HCT116 (cell line): Measurements from ENCODE around the gene SOWAHC. TPM values are rescaled to one million over a fixed set of nuclear protein-coding genes. Genes with fewer than 3 reads are reported as not detected.

Experiments used
- ATAC-seq: fragments of 200-7000 bp; cut with Tn5 transposase; 2 replicates; pipeline ENCODE4 v1.9.1; 2020; ENCODE audit warnings: mild to moderate bottlenecking, moderate library complexity
- BruUV-seq: library from RNA; stranded (reverse); fragments of 400-500 nt; replicated peaks from 2 replicates; lab custom pipeline; 2021; lab: Mats Ljungman, UMichigan
- CTCF ChIA-PET: fragments of 300-600 bp; sonication (Branson Sonifier 250); formaldehyde crosslinking; loops from one replicate; lab custom pipeline; 2021; ENCODE audit warnings: antibody characterized with exemption; lab: Charles Lee
- POLR2A ChIA-PET: fragments of 300-600, 350-600 bp; sonication (Branson Sonifier 250); formaldehyde crosslinking; loops from one replicate; lab custom pipeline; 2021; ENCODE audit warnings: antibody characterized with exemption; lab: Charles Lee
- RAD21 ChIA-PET, 2 experiments: fragments of 300-600 bp; sonication (Branson Sonifier 250); formaldehyde crosslinking; loops; one replicate each; lab custom pipeline; 2023; ENCODE audit warnings: low total read pairs in 2 of 2; ENCODE audit not compliant: uncharacterized antibody in 2 of 2, unreplicated experiment in 2 of 2, low non-redundant PET in 1 of 2; lab: Charles Lee
- DNase-seq: peaks from one replicate; pipeline ENCODE4 v3.0.0-alpha.2; 2010; ENCODE audit warnings: low read depth, low spot score
- H2AFZ ChIP-seq: fragments of 200-600 bp; shearing (Covaris generic), sonication (generic); 2 replicates; pipeline ENCODE4 v1.6.1; 2017; ENCODE audit warnings: low read depth, mixed run types, mixed read lengths, antibody characterized with exemption, low read length; ENCODE audit not compliant: poor library complexity, severe bottlenecking
- H3K27ac ChIP-seq: 2 replicates; pipeline ENCODE4 v1.5.1; 2012; ENCODE audit warnings: low read depth, low read length
- H3K27me3 ChIP-seq: fragments of 200-600 bp; sonication (generic); 2 replicates; pipeline ENCODE4 v1.6.1; 2016; ENCODE audit warnings: mixed run types, low read length, mixed read lengths; ENCODE audit not compliant: insufficient read depth
- H3K36me3 ChIP-seq, 2 experiments: fragments of 200-500 bp in 1 of 2; fragments of 200-600 bp in 1 of 2; sonication (Bioruptor generic) in 1 of 2; sonication (generic) in 1 of 2; 2 replicates each; pipeline versions ENCODE4 v1.5.1 to v1.6.1; 2014 to 2016; ENCODE audit warnings: low read length in 2 of 2, inconsistent platforms in 1 of 2, mixed read lengths in 1 of 2, mixed run types in 1 of 2; ENCODE audit not compliant: insufficient read depth in 2 of 2, control insufficient read depth in 1 of 2
- H3K4me1 ChIP-seq, 2 experiments: fragments of 200-600 bp in 1 of 2; sonication (generic) in 1 of 2; 2 replicates each; pipeline versions ENCODE4 v1.5.1 to v1.6.1; 2012 to 2017; ENCODE audit warnings: low read length in 2 of 2, inconsistent platforms in 1 of 2, mild to moderate bottlenecking in 1 of 2, mixed read lengths in 1 of 2, mixed run types in 1 of 2, moderate library complexity in 1 of 2; ENCODE audit not compliant: insufficient read depth in 2 of 2, control insufficient read depth in 1 of 2
- H3K4me2 ChIP-seq: fragments of 200-600 bp; sonication (generic); 2 replicates; pipeline ENCODE4 v1.6.1; 2017; ENCODE audit warnings: mixed run types, low read length, mixed read lengths
- H3K4me3 ChIP-seq, 2 experiments: fragments of 200-600 bp in 1 of 2; sonication (generic) in 1 of 2; replicated peaks in 1 of 2; 2 replicates each; pipeline ENCODE4 v1.5.1; 2011 to 2016; ENCODE audit warnings: low read length in 2 of 2, control low read depth in 1 of 2, low read depth in 1 of 2, mild to moderate bottlenecking in 1 of 2, mixed read lengths in 1 of 2, mixed run types in 1 of 2
- H3K79me2 ChIP-seq: fragments of 200-600 bp; sonication (generic); 2 replicates; pipeline ENCODE4 v1.6.1; 2017; ENCODE audit warnings: mild to moderate bottlenecking, mixed run types, low read length, moderate library complexity, mixed read lengths; ENCODE audit not compliant: insufficient read depth
- H3K9ac ChIP-seq: fragments of 200-600 bp; sonication (generic); 2 replicates; pipeline ENCODE4 v1.6.1; 2016; ENCODE audit warnings: low read length, mixed read lengths
- H3K9me2 ChIP-seq: fragments of 200-600 bp; sonication (generic), shearing (Covaris generic); 2 replicates; pipeline ENCODE4 v1.6.1; 2017; ENCODE audit warnings: mixed run types, mild to moderate bottlenecking, moderate library complexity; ENCODE audit not compliant: insufficient read depth
- H3K9me3 ChIP-seq, 2 experiments: fragments of 200-500 bp in 1 of 2; fragments of 200-600 bp in 1 of 2; sonication (Bioruptor generic) in 1 of 2; sonication (generic) in 1 of 2; 2 replicates each; pipeline ENCODE4 v1.6.1; 2014 to 2017; ENCODE audit warnings: low read length in 2 of 2, mixed read lengths in 2 of 2, inconsistent platforms in 1 of 2, low read depth in 1 of 2, mild to moderate bottlenecking in 1 of 2, mixed run types in 1 of 2, moderate library complexity in 1 of 2; ENCODE audit not compliant: control insufficient read depth in 1 of 2, insufficient read depth in 1 of 2
- H4K20me1 ChIP-seq: fragments of 200-600 bp; sonication (generic), shearing (Covaris generic); 2 replicates; pipeline ENCODE4 v1.6.1; 2017; ENCODE audit warnings: mixed run types, mild to moderate bottlenecking, moderate library complexity; ENCODE audit not compliant: insufficient read depth
- CEBPB ChIP-seq: IDR thresholded peaks from 2 replicates; pipeline ENCODE4 v1.6.1; 2012; ENCODE audit warnings: low read depth
- ELF1 ChIP-seq: IDR thresholded peaks from 2 replicates; pipeline ENCODE4 v1.6.1; 2012; ENCODE audit warnings: low read depth, borderline replicate concordance
- FOSL1 ChIP-seq: IDR thresholded peaks from 2 replicates; pipeline ENCODE4 v1.6.1; 2012; ENCODE audit warnings: low read depth
- JUND ChIP-seq: IDR thresholded peaks from 2 replicates; pipeline ENCODE4 v1.6.1; 2012
- SIN3A ChIP-seq: IDR thresholded peaks from 2 replicates; pipeline ENCODE4 v1.6.1; 2012; ENCODE audit warnings: low read depth
- SP1 ChIP-seq: IDR thresholded peaks from 2 replicates; pipeline ENCODE4 v1.6.1; 2012; ENCODE audit warnings: low read depth
- TCF7L2 ChIP-seq: IDR thresholded peaks from 2 replicates; pipeline ENCODE4 v1.7.0; 2011; ENCODE audit warnings: borderline replicate concordance, inconsistent platforms; ENCODE audit not compliant: insufficient read depth, insufficient read length; ENCODE audit errors: extremely low read depth
- YY1 ChIP-seq: IDR thresholded peaks from 2 replicates; pipeline ENCODE4 v1.6.1; 2011; ENCODE audit warnings: low read length, low read depth, moderate library complexity, mild to moderate bottlenecking; ENCODE audit not compliant: insufficient replicate concordance; ENCODE audit errors: extremely low read depth
- ZNF274 ChIP-seq: fragments of 200-500 bp; sonication (Bioruptor generic); IDR thresholded peaks from 2 replicates; pipeline ENCODE4 v1.6.1; 2014; ENCODE audit warnings: mild to moderate bottlenecking, low read depth, low read length, inconsistent platforms
- intact Hi-C: fragments of 100-400 bp; cut with micrococcal nuclease; formaldehyde crosslinking; loops from 2 replicates; pipeline ENCODE4 v1.10.0; 2022
- total RNA-seq: library from RNA; stranded (reverse); gene quantifications from one replicate; pipeline ENCODE4 v1.2.1, GENCODE V29; 2021; ENCODE audit not compliant: unreplicated experiment
- TF ChIP-seq, protein P1 (sequence below), 3 experiments: fragments of 200-600 bp in 1 of 3; sonication (generic) in 1 of 3; IDR thresholded peaks in 2 of 3; conservative IDR thresholded peaks in 1 of 3; 2 replicates each; pipeline ENCODE4 v1.5.1; 2012 to 2017; ENCODE audit warnings: low read depth in 2 of 3, low read length in 2 of 3, antibody characterized with exemption in 1 of 3, borderline replicate concordance in 1 of 3, control low read depth in 1 of 3, mild to moderate bottlenecking in 1 of 3, mixed read lengths in 1 of 3, mixed run types in 1 of 3, moderate library complexity in 1 of 3; ENCODE audit not compliant: insufficient read depth in 1 of 3
- TF ChIP-seq, protein P2 (sequence below): IDR thresholded peaks from 2 replicates; pipeline ENCODE4 v1.6.1; 2012; ENCODE audit warnings: low read depth
- TF ChIP-seq, protein P3 (sequence below): IDR thresholded peaks from 2 replicates; pipeline ENCODE4 v1.6.1; 2012

SOWAHC gene
- total RNA-seq, 1 experiment from 2014 or later, result 16.6 TPM

DNA sequence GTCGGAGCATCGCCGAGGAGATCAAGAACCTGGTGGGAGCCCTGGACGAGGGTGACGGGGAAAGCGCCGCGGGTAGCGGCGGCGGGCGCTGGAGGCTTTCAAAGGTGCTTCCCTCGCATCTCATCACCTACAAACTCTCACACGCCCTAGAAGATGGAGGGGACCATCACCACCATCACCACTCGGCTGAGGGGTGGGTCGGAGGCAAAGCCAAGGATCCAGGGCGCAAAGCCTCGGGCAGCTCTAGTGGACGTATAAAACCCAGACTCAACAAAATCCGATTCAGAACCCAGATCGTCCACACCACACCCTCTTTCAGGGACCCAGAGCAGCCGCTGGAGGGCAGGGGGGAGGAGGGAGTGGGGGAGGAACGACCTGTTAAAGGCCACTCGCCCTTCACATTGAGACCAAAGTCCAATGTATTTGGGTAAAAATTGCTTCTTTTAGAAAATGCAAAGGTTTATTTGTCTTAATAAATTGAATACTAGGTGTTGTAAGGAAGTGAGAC lies 1.5 kb downstream of the SOWAHC start:
- H3K4me1 ChIP-seq, result peaks cover 20 to 38% of the 10 kb centered on the region in 2 experiments
- POLR2A ChIA-PET, result interaction anchor here (0.6 to 2.5 kb wide), 2 partner anchors 11 to 24 kb away, joined by 3 to 10 read pairs; no protein-coding TSS in a partner anchor
- no peak overlapping the region for H3K9ac ChIP-seq
- H3K27ac ChIP-seq, result no peak overlapping the region
- RAD21 ChIA-PET, result interaction anchor here in 1 of 2 experiments (0.6 kb wide), 1 partner anchor 67 kb away, joined by 6 read pairs; no protein-coding TSS in a partner anchor
- H2AFZ ChIP-seq, result no peak overlapping the region
- ATAC-seq, result no peak
- CTCF ChIA-PET, result no interaction called here
- peaks cover 51% of the 10 kb centered on the region for H3K79me2 ChIP-seq
- H3K4me2 ChIP-seq, result peak overlapping the region; percentile 94
- no peaks in the 10 kb centered on the region; the same call in 1 of the 2 replicates for H3K9me2 ChIP-seq
- no peak overlapping the region for H3K4me3 ChIP-seq
- no peaks in the 10 kb centered on the region for H3K27me3 ChIP-seq
- no peak for TF ChIP-seq ZNF274
- no peak for TF ChIP-seq FOSL1
- TF ChIP-seq, protein P1, sequence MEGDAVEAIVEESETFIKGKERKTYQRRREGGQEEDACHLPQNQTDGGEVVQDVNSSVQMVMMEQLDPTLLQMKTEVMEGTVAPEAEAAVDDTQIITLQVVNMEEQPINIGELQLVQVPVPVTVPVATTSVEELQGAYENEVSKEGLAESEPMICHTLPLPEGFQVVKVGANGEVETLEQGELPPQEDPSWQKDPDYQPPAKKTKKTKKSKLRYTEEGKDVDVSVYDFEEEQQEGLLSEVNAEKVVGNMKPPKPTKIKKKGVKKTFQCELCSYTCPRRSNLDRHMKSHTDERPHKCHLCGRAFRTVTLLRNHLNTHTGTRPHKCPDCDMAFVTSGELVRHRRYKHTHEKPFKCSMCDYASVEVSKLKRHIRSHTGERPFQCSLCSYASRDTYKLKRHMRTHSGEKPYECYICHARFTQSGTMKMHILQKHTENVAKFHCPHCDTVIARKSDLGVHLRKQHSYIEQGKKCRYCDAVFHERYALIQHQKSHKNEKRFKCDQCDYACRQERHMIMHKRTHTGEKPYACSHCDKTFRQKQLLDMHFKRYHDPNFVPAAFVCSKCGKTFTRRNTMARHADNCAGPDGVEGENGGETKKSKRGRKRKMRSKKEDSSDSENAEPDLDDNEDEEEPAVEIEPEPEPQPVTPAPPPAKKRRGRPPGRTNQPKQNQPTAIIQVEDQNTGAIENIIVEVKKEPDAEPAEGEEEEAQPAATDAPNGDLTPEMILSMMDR (IDR thresholded peaks at IDR 0.05 in 2 of 3, conservative IDR thresholded peaks at IDR 0.05 in 1 of 3; ENCODE audit: borderline replicate concordance in 1 of 3, insufficient read depth in 1 of 3, low read depth in 2 of 3, low read length in 2 of 3), result no peak
- TF ChIP-seq CEBPB, result no peak
- no peak for TF ChIP-seq SP1
- TF ChIP-seq TCF7L2, result no peak
- no peak for TF ChIP-seq ELF1
- TF ChIP-seq SIN3A, result no peak
- TF ChIP-seq, protein P2, sequence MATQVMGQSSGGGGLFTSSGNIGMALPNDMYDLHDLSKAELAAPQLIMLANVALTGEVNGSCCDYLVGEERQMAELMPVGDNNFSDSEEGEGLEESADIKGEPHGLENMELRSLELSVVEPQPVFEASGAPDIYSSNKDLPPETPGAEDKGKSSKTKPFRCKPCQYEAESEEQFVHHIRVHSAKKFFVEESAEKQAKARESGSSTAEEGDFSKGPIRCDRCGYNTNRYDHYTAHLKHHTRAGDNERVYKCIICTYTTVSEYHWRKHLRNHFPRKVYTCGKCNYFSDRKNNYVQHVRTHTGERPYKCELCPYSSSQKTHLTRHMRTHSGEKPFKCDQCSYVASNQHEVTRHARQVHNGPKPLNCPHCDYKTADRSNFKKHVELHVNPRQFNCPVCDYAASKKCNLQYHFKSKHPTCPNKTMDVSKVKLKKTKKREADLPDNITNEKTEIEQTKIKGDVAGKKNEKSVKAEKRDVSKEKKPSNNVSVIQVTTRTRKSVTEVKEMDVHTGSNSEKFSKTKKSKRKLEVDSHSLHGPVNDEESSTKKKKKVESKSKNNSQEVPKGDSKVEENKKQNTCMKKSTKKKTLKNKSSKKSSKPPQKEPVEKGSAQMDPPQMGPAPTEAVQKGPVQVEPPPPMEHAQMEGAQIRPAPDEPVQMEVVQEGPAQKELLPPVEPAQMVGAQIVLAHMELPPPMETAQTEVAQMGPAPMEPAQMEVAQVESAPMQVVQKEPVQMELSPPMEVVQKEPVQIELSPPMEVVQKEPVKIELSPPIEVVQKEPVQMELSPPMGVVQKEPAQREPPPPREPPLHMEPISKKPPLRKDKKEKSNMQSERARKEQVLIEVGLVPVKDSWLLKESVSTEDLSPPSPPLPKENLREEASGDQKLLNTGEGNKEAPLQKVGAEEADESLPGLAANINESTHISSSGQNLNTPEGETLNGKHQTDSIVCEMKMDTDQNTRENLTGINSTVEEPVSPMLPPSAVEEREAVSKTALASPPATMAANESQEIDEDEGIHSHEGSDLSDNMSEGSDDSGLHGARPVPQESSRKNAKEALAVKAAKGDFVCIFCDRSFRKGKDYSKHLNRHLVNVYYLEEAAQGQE, result no peak
- TF ChIP-seq JUND, result no peak
- no peak for TF ChIP-seq YY1
- TF ChIP-seq, protein P3, sequence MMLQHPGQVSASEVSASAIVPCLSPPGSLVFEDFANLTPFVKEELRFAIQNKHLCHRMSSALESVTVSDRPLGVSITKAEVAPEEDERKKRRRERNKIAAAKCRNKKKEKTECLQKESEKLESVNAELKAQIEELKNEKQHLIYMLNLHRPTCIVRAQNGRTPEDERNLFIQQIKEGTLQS, result no peak
- H3K36me3 ChIP-seq, result no peaks in the 10 kb centered on the region
- DNase-seq, result no peak
- BruUV-seq, result no TSS peak
- intact Hi-C loops, result no loop called here
- H3K9me3 ChIP-seq, result no peaks in the 10 kb centered on the region
- 0 out of 2 replicates have a peak, but pooled peaks cover 3% of the 10 kb centered on the region for H4K20me1 ChIP-seq
